HG03103 (cell line): ENCODE results near the gene PHOSPHO1.
A peak's percentile ranks its signal among the peaks of the same experiment; 100 is the strongest.
"Not testable (repeated sequence)": the region's sequence is repeated elsewhere in the genome, so short reads cannot be mapped to it uniquely, and the experiment has no call there.

Experiments
- ATAC-seq: cut with Tn5 transposase; IDR thresholded peaks from one replicate; pipeline ENCODE4 v1.9.1; 2021; ENCODE audit warnings: low read depth; ENCODE audit not compliant: unreplicated experiment

The PHOSPHO1 gene

DNA sequence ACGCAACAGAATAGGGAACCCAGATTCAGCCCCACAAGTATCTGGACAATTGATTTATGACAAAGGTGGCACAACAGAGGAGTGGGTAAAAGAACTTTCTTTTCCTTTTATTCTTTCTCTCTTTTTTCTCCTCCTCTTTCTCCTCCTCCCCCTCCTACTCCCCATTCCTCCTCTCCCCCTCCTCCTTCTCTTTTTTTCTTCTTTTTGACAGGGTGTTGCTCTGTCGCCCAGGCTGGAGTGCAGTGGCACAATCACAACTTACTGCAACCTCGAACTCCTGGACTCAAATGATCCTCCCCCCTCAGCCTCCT lies 36.3 kb downstream of the PHOSPHO1 start:
- ATAC-seq: no peak

DNA sequence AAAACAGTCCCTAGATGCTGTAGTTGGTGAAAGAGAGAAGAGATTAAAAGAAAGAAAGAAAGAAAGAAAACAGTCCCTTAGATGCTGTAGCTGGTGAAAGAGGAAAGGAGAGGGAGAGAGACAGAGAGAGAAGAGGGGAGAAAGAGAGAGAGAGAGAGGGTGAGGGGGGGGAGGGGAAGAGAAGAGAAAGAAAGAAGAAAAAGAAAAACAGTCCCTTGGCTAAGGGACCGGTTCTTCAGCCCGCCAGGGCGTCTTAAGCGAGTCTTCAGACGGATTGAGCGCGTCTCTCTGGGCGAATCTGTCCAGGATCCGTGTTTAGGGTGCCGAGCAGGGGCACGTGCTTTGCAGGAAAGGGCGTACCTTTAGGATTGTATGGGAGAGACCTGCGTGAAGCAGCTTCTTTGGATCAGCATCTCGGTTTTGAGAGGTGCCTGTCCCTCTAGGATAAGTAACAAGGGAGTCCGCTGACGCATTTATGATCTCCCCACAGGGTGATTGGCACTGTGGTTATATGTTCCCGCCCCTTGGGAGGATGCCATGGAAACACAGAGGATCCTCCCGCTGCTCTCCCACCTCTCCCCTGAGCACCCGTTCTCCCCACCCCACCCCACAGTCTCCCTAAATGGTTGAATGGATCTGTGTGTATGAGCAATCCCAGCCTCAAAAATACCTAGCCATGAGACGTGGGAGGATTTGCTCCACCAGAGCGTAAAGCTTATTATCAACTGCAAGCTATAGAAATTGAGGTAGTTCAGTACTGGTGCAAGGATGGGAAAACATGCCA lies 36.9 kb downstream of the PHOSPHO1 start:
- ATAC-seq: no peak

DNA sequence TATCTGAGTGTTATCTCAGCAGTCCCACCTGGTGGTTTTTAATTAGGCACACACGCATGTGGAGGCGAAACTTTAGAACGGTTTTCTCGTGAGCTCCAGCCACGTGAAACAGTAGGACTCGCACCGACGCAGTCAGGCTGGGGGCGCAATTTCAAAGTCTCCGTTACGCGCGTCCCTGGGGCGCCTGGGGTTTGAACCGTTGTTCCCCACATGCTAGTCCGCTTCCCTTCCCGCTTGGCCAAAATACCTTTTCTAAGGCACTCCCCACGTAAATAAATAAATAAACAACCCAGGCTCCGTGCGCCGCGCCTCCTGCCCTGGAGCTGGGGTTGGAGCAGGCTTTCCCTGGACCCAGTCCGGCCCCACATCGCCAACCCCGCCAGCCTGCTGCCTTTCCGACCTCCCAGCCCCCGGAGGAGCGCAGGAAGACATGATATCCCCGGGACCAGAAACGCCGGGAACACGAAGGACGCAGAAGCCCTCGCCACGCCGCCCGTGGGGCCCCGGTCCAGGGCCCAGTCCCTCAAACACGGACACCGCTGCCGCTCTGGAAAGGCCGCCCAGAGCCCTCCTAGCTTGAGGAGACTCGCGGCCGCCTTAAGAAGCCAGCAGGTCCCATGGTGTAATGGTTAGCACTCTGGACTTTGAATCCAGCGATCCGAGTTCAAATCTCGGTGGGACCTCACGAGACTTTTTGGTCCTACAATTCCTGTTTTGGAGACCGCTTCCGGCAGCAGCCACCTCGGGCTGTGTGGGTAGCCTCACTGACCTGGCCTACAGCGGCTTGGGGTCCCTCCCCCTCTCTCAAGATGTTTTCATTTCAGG lies 38.5 kb downstream of the PHOSPHO1 start:
- peak; percentile 29 for ATAC-seq

DNA sequence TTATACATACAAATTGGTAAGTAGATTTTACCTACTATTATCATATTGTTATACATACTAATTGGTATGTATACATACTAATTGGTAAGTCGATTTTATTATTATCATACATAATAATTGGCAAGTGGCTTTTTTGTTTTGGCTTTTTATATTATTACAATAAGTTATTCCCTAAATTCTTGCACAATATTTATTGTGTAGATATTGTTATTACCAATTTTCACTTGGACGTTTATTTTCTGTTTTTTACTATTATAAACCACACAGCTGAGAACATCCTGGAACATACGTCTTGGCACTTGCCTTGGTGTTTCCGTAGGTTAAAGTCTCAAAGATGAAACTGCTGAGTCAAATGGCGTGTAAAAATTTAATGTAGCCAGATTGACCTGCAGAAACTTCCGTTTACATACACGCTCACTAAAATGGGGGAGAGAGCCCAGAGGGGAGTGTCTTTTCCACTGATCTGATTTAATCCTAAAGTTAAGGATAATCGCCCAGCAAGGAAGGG lies 39.1 kb downstream of the PHOSPHO1 start:
- no peak for ATAC-seq

DNA sequence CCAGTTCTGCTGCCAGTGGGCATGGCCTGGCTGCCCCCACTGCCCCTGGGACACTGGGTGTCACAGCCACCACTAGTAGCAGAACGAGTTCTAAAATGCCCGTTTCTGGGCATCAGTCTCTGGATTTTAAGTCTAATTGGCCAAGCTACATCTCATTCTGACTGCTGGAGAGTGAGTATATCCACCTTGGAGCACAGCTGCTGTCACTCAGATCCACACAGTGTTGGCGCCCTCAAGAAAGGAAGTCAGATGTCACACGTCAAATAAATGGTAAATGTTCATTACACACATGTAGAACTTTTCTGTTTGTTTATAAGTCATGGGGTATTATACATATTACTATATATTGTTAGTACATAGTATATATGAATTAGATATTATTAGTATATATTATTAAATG lies 39.7 kb downstream of the PHOSPHO1 start:
- ATAC-seq: no peak

DNA sequence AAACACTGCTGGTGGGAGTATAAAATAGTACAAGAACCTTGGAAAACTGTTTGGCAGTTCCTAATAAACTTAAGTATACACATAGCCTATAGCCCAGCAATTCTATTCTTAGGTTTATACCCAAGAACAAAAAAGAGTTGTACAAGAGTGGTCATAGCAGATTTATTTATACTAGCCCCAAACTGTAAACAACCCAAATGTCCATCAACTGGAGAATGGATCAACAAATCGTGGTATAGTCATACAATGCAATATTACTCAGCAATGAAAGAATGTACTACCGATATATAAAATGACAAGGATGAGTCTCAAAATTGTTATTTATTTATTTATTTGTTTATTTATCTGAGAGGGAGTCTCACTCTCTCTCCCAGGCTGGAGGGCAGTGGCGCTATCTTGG lies 43.3 kb downstream of the PHOSPHO1 start:
- ATAC-seq: no peak

DNA sequence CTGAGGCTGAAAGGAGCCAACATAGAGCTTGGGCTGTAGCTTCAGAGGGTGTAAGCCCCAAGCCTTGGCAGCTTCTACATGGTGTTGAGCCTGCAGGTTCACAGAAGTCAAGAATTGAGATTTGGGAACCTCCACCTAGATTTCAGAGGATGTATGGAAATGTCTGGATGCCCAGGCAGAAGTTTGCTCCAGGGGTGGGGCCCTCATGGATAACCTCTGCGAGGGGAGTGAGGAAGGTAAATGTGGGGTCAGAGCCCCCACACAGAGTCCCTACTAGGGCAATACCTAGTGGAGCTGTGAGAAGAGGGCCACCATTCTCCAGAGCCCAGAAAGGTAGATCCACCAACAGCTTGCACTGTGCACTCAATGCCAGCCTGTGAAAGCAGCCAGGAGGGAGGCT lies 45.2 kb downstream of the PHOSPHO1 start:
- not testable (repeated sequence) for ATAC-seq

DNA sequence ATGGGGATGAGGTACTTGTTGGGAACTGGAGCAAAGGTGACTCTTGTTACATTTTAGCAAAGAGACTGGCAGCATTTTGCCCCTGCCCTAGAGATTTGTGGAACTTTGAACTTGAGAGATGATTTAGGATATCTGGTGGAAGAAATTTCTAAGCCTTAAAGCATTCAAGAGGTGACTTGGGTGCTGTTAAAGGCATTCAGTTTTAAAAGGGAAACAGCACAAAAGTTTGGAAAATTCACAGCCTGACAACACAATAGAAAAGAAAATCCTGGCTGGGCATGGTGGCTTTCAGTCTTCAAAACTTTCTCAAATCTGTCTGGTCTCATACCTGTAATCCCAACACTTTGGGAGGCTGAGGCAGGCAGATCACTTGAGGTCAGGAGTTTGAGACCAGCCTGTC lies 46.1 kb downstream of the PHOSPHO1 start:
- not testable (repeated sequence) for ATAC-seq

DNA sequence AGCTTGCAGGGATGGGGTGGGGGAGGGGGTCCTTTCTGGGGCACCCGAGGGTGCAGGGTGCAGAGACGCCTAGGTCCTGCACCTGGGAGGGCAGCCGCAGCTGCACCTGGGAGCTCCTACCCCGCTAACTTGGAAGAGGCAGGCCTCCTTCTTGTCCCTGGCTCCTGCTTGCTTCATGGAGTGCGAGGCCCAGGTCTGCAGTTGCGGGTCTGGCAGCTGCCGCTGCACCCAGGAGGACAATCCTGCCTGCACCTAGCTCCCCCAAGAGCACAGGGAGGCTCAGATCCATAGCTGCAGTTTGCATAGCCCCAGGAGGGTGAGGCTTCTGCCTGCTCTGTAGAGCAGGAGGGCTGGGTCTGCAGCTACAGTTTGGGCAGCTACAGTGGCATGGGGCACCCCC lies 46.8 kb downstream of the PHOSPHO1 start:
- ATAC-seq: no peak

DNA sequence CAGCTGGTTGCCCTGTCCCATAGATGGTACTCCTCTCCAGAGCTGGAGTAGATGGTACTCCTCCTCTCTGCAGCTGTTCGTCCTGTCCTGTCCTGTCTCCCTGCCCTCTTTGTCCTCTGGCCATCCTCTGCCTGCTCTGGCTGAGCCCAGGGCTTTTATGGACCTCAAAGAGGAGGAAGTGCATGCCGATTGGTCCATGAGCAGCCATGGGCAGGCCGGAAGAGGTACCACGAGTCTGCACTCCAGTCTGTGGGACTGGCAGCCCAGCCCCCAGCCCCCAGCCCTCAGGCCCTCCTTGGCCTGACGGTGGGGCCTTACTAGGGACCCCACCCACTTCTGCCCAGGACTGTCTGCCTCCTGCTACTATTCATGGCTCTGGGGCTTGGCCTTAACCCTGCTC lies 47.2 kb downstream of the PHOSPHO1 start:
- no peak for ATAC-seq

DNA sequence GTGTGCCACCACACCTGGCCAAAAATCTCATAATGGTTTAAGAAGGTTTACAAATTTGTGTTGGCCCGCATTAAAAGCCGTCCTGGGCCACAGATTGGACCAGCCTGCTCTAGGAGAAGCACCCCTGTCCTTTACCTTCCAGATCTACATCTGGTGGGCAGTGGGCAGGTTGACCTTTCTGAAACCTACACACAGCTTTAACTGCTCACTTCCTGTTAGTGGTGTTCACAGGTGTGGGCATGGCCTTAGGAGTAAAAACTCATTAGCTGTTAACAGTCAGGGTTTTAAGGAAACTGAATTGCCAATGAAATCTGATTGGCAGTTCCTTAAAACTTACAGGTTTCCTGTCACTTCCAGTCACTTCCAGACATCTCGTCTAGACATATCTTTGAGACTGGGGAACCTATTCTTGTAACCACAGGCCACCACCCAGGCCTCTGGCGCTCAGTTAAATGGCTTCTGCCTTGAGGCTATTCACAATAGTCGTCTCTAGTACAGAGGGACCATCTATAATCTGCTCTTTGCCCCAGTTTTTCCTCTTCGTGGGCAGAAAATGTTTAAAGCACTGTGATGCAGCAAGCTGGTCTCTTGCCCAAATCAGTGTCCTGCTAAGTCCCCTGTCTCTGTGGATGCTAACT lies 49.5 kb downstream of the PHOSPHO1 start:
- ATAC-seq: no peak

DNA sequence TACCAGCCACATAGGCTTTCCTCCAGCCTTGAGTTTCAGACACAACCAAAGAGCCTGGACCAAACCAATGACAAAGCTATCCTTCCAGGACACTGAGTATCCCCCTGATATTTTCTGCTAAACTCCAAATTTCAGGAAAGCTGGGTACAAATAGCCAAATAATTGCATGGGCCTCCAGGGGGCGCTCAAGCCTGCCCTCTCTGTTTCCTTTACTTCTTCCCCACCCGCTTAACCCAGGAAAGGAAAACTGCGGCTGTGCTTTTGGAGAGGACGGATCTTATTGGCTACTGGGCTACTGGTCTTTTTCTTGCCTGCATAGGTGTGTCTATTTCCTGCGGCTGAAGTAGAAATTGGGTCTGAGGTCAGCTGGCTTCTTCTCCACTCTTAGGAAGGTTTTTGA lies 50.3 kb downstream of the PHOSPHO1 start:
- no peak for ATAC-seq

DNA sequence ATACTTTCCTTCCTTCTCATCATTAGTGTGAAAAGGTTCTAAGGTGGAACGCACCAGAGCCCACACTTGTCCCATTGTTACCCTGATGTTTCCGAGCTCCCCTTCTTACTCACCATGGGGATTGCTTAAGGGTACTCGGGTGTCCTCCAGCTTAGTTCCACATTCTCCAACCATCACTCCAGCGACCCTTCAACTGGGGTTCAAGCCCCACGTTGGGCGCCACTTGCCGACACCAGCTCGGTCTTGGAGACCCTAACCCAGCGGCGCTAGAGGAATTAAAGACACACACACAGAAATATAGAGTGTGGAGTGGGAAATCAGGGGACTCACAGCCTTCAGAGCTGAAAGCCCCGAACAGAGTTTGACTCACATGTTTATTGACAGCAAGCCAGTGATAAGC lies 54.6 kb downstream of the PHOSPHO1 start:
- ATAC-seq: not testable (repeated sequence)
